Endothelial cell of umbilical vein (primary cell): Measurements from ENCODE around the gene SLITRK3. TPM values are rescaled to one million over a fixed set of nuclear protein-coding genes. Genes with fewer than 3 reads are reported as not detected.
A peak's percentile ranks its signal among the peaks of the same experiment; 100 is the strongest.

Experiments
- BruUV-seq: library from RNA; stranded (reverse); fragments of 400-500 nt; replicated peaks from 2 replicates; lab custom pipeline; 2021; lab: Mats Ljungman, UMichigan
- CTCF ChIA-PET: fragments of 300-600, 350-600 bp; sonication (Branson Sonifier 250); formaldehyde crosslinking; loops from one replicate; lab custom pipeline; 2021; ENCODE audit warnings: antibody characterized with exemption, inconsistent platforms; lab: Charles Lee
- POLR2A ChIA-PET: fragments of 300-600, 350-600 bp; sonication (Branson Sonifier 250); formaldehyde crosslinking; loops from one replicate; lab custom pipeline; 2021; ENCODE audit warnings: antibody characterized with exemption, inconsistent platforms; lab: Charles Lee
- DNase-seq: peaks from one replicate; pipeline ENCODE4 v3.0.0-alpha.2; 2011; ENCODE audit warnings: low read depth, low spot score
- FAIRE-seq: peaks from 2 replicates; lab custom pipeline; 2011; peaks lifted over from hg19 to GRCh38; lab: Jason Lieb, UNC
- H2AFZ ChIP-seq: 2 replicates; pipeline ENCODE4 v1.6.0; 2012; ENCODE audit warnings: low read depth, low read length, control low read depth, inconsistent platforms
- H3K27ac ChIP-seq: 2 replicates; pipeline ENCODE4 v1.5.1; 2011; ENCODE audit warnings: low read depth, mild to moderate bottlenecking, control low read depth, low read length, moderate library complexity; ENCODE audit not compliant: insufficient read depth
- H3K27me3 ChIP-seq, 2 experiments: 2 replicates each; pipeline versions ENCODE4 v1.6.0 to v1.6.1; 2011; ENCODE audit warnings: low read length in 2 of 2, mixed read lengths in 1 of 2; ENCODE audit not compliant: control insufficient read depth in 2 of 2, insufficient read depth in 2 of 2
- H3K36me3 ChIP-seq, 2 experiments: 2 replicates in 1 of 2; 3 replicates in 1 of 2; pipeline ENCODE4 v1.5.1; 2011; ENCODE audit warnings: low read length in 2 of 2, mild to moderate bottlenecking in 1 of 2, moderate library complexity in 1 of 2; ENCODE audit not compliant: control insufficient read depth in 2 of 2, insufficient read depth in 2 of 2; ENCODE audit errors: extremely low read depth in 1 of 2
- H3K4me1 ChIP-seq: 3 replicates; pipeline ENCODE4 v1.5.1; 2011; ENCODE audit warnings: mild to moderate bottlenecking, low read length; ENCODE audit not compliant: control insufficient read depth, insufficient read depth; ENCODE audit errors: extremely low read depth
- H3K4me2 ChIP-seq: 2 replicates; pipeline ENCODE4 v1.6.1; 2011; ENCODE audit warnings: low read length, control low read depth, mixed read lengths; ENCODE audit not compliant: insufficient read depth
- H3K4me3 ChIP-seq, 3 experiments: fragments of 200-600 bp in 1 of 3; sonication (generic), shearing (Covaris generic) in 1 of 3; replicated peaks in 1 of 3; 2 replicates each; pipeline ENCODE4 v1.5.1; 2011 to 2016; ENCODE audit warnings: control low read depth in 3 of 3, low read length in 3 of 3, mild to moderate bottlenecking in 2 of 3, inconsistent platforms in 1 of 3, low read depth in 1 of 3, moderate library complexity in 1 of 3; ENCODE audit not compliant: insufficient read depth in 1 of 3
- H3K79me2 ChIP-seq: 2 replicates; pipeline ENCODE4 v1.6.0; 2012; ENCODE audit warnings: low read length, inconsistent platforms; ENCODE audit not compliant: control insufficient read depth, insufficient read depth
- H3K9ac ChIP-seq: replicated peaks from 2 replicates; pipeline ENCODE3; 2011; ENCODE audit warnings: low read length, control low read depth; ENCODE audit not compliant: insufficient read depth; ENCODE audit errors: extremely low read depth
- H3K9me1 ChIP-seq: replicated peaks from 3 replicates; pipeline ENCODE4 v1.6.0; 2011; ENCODE audit warnings: mild to moderate bottlenecking, low read length; ENCODE audit not compliant: control insufficient read depth, insufficient read depth; ENCODE audit errors: extremely low read depth
- H3K9me3 ChIP-seq: replicated peaks from 2 replicates; pipeline ENCODE4 v1.5.1; 2012; ENCODE audit warnings: low read length, inconsistent platforms; ENCODE audit not compliant: control insufficient read depth, insufficient read depth
- H4K20me1 ChIP-seq: replicated peaks from 2 replicates; pipeline ENCODE3; 2011; ENCODE audit warnings: mild to moderate bottlenecking, low read length; ENCODE audit not compliant: control insufficient read depth, insufficient read depth; ENCODE audit errors: extremely low read depth
- CTCF ChIP-seq, 2 donors: IDR thresholded peaks; 1 replicate in 1 of 2; 2 replicates in 1 of 2; pipeline ENCODE4 v1.5.1; 2011; ENCODE audit warnings: low read length in 2 of 2, mild to moderate bottlenecking in 2 of 2, moderate library complexity in 2 of 2, control low read depth in 1 of 2, inconsistent platforms in 1 of 2, low read depth in 1 of 2; ENCODE audit not compliant: insufficient read depth in 1 of 2; ENCODE audit errors: extremely low read depth in 1 of 2
- EZH2 ChIP-seq: IDR thresholded peaks from 2 replicates; pipeline ENCODE4 v1.6.1; 2012; ENCODE audit warnings: borderline replicate concordance, low read depth, mild to moderate bottlenecking, moderate library complexity, low read length, inconsistent platforms; ENCODE audit not compliant: severe bottlenecking
- FOS ChIP-seq: IDR thresholded peaks from 2 replicates; pipeline ENCODE4 v1.6.1; 2011; ENCODE audit warnings: mild to moderate bottlenecking, low read length, moderate library complexity, borderline replicate concordance; ENCODE audit not compliant: insufficient read depth
- GATA2 ChIP-seq: IDR thresholded peaks from 2 replicates; pipeline ENCODE4 v1.7.0; 2011; ENCODE audit warnings: low read depth, mild to moderate bottlenecking, moderate library complexity, mixed read lengths, low read length; ENCODE audit not compliant: insufficient read length, insufficient read depth
- JUN ChIP-seq: IDR thresholded peaks from 2 replicates; pipeline ENCODE4 v1.6.1; 2011; ENCODE audit warnings: borderline replicate concordance, low read depth; ENCODE audit not compliant: insufficient read length, insufficient read depth
- MAX ChIP-seq: IDR thresholded peaks from 2 replicates; pipeline ENCODE4 v1.6.1; 2011; ENCODE audit not compliant: insufficient read depth, insufficient read length
- MYC ChIP-seq: IDR thresholded peaks from one replicate; pipeline ENCODE4 v1.6.1; 2011; ENCODE audit warnings: mild to moderate bottlenecking, low read depth, low read length
- POLR2A ChIP-seq: IDR thresholded peaks from 2 replicates; pipeline ENCODE4 v1.6.1; 2012; ENCODE audit warnings: low read depth, mild to moderate bottlenecking, control low read depth, low read length
- POLR2AphosphoS5 ChIP-seq: IDR thresholded peaks from 2 replicates; pipeline ENCODE4 v1.6.1; 2012; ENCODE audit warnings: low read depth, mild to moderate bottlenecking, control low read depth, low read length, moderate library complexity; ENCODE audit not compliant: insufficient read depth
- dilution Hi-C: fragments of 300-500 bp; cut with MboI; formaldehyde crosslinking; loops from one replicate; pipeline ENCODE4 v1.15.0; 2019; ENCODE audit warnings: low sequenced_read_pairs; ENCODE audit not compliant: extremely low pct_ligation_motif_present
- intact Hi-C: fragments of 100-400 bp; cut with micrococcal nuclease; formaldehyde crosslinking; loops from one replicate; pipeline ENCODE4 v1.10.0; 2022
- polyA plus RNA-seq, 4 experiments: library from polyadenylated mRNA; depleted of rRNA in 3 of 4; stranded (reverse) in 3 of 4; unstranded in 1 of 4; fragments of >200 nt; gene quantifications; 2 replicates each; pipeline versions ENCODE4 v1.2.1 to v1.2.3, GENCODE V29; 2011 to 2012; ENCODE audit warnings: missing spikeins in 1 of 4
- total RNA-seq: library from RNA; stranded (reverse); gene quantifications from 2 replicates; pipeline ENCODE4 v1.2.3, GENCODE V29; 2021

Gene SLITRK3
- total and polyA plus RNA-seq, 2 donors (not counting 3 experiments of a cell fraction or from before 2014, with no cell fraction given): not detected

- no TSS peak for BruUV-seq
- Histone ChIP-seq H3K27ac (no peak overlapping the region), H3K4me3 (no peak overlapping the region), H3K36me3 (no peaks in the 10 kb centered on the region), H3K4me2 (no peak overlapping the region), H3K9me3 (no peaks in the 10 kb centered on the region), H3K79me2 (no peaks in the 10 kb centered on the region), H4K20me1 (no peaks in the 10 kb centered on the region), H2AFZ (no peak overlapping the region), H3K4me1 (peaks cover 2% of the 10 kb centered on the region), H3K27me3 (peaks cover 31 to 43% of the 10 kb centered on the region in 2 experiments), H3K9ac (no peak overlapping the region), H3K9me1 (no peaks in the 10 kb centered on the region)
- intact Hi-C loops: no loop called here
- POLR2A ChIA-PET: no interaction called here
- FAIRE-seq (peak; percentile 97), DNase-seq (no peak)
- dilution Hi-C loops: no loop called here
- CTCF ChIA-PET: no interaction called here
- no peak for TF ChIP-seq GATA2
- TF ChIP-seq EZH2: peak; percentile 10
Observed at GRCh38 chr3:165196577-165197480, 645 bp upstream of the SLITRK3 start.

GRCh38 chr3:165195241-165195639 is 944 bp downstream of the SLITRK3 start:
- no peak overlapping the region for H3K4me2 ChIP-seq
- no peak overlapping the region for H3K9ac ChIP-seq
- H2AFZ ChIP-seq: no peak overlapping the region
- FAIRE-seq (no peak), DNase-seq (no peak)
- H3K9me3 ChIP-seq: no peaks in the 10 kb centered on the region
- H3K9me1 ChIP-seq: no peaks in the 10 kb centered on the region
- ChIA-PET POLR2A (no interaction called here), CTCF (interaction anchor here (1.2 kb wide), 1 partner anchor 11 kb away, joined by 4 read pairs; no protein-coding TSS in a partner anchor)
- H3K27ac ChIP-seq: no peak overlapping the region
- H3K4me3 ChIP-seq: no peak overlapping the region
- no peaks in the 10 kb centered on the region for H4K20me1 ChIP-seq
- no peaks in the 10 kb centered on the region for H3K79me2 ChIP-seq
- TF ChIP-seq POLR2A (no peak), JUN (no peak), CTCF (IDR thresholded peaks at IDR 0.05; ENCODE audit: extremely low read depth in 1 of 2, insufficient read depth in 1 of 2, low read depth in 1 of 2, low read length in 2 of 2) (no peak), MYC (no peak), GATA2 (no peak), EZH2 (no peak), FOS (no peak), MAX (no peak), POLR2AphosphoS5 (no peak)
- no TSS peak for BruUV-seq
- peaks cover 31 to 43% of the 10 kb centered on the region in 2 experiments for H3K27me3 ChIP-seq
- H3K36me3 ChIP-seq: no peaks in the 10 kb centered on the region
- intact Hi-C loops (no loop called here), dilution Hi-C loops (no loop called here)
- H3K4me1 ChIP-seq: peaks cover 2% of the 10 kb centered on the region
